Smooth muscle cell (in vitro differentiated cells): ENCODE results near the gene CACNA1H. TPM values are rescaled to one million over a fixed set of nuclear protein-coding genes. Genes with fewer than 3 reads are reported as not detected.

Experiments
- DNase-seq: peaks from one replicate; lab custom pipeline; 2025; ENCODE audit not compliant: unreplicated experiment; lab: John Stamatoyannopoulos, UW
- H2AFZ ChIP-seq: fragments of 200-600 bp; sonication (generic); 2 replicates; pipeline ENCODE4 v1.6.0; 2016; ENCODE audit warnings: antibody characterized with exemption, low read depth, mild to moderate bottlenecking
- H3F3A ChIP-seq: fragments of 200-600 bp; sonication (generic); 2 replicates; pipeline ENCODE4 v1.6.0; 2017; ENCODE audit warnings: antibody characterized with exemption, low read depth
- H3K27ac ChIP-seq: fragments of 200-600 bp; sonication (generic); 2 replicates; pipeline ENCODE4 v1.5.1; 2016; ENCODE audit warnings: low read depth, mild to moderate bottlenecking
- H3K27me3 ChIP-seq: fragments of 200-600 bp; sonication (generic); 2 replicates; pipeline ENCODE4 v1.6.1; 2016; ENCODE audit warnings: low read depth, mild to moderate bottlenecking
- H3K36me3 ChIP-seq: fragments of 200-600 bp; sonication (generic); 2 replicates; pipeline ENCODE4 v1.5.1; 2016; ENCODE audit warnings: low read depth
- H3K4me1 ChIP-seq: fragments of 200-600 bp; sonication (generic); 2 replicates; pipeline ENCODE4 v1.5.1; 2016; ENCODE audit warnings: low read depth
- H3K4me2 ChIP-seq: fragments of 200-600 bp; sonication (generic); 2 replicates; pipeline ENCODE4 v1.6.0; 2016; ENCODE audit warnings: mild to moderate bottlenecking
- H3K4me3 ChIP-seq: fragments of 200-600 bp; sonication (generic); 2 replicates; pipeline ENCODE4 v1.5.1; 2016; ENCODE audit warnings: mild to moderate bottlenecking
- H3K79me2 ChIP-seq: fragments of 200-600 bp; sonication (generic); 2 replicates; pipeline ENCODE4 v1.6.0; 2016; ENCODE audit warnings: low read depth, mild to moderate bottlenecking
- H3K9ac ChIP-seq: fragments of 200-600 bp; sonication (generic); 2 replicates; pipeline ENCODE4 v1.6.0; 2016; ENCODE audit warnings: low read depth
- H3K9me3 ChIP-seq: fragments of 200-600 bp; sonication (generic); replicated peaks from 2 replicates; pipeline ENCODE4 v1.5.1; 2016; ENCODE audit warnings: low read depth
- H4K20me1 ChIP-seq: fragments of 200-600 bp; sonication (generic); 2 replicates; pipeline ENCODE4 v1.6.0; 2016; ENCODE audit warnings: low read depth
- WGBS: methylation state at CpG from one replicate; pipeline ENCODE4 v1.1.7; 2016; ENCODE audit warnings: low lambda C conversion rate; 5-methylcytosine and 5-hydroxymethylcytosine counted together
- polyA plus RNA-seq: library from polyadenylated mRNA; unstranded; fragments of >200 nt; fragmentation: Nextera tagmentation; extraction: Ambion mirVana; gene quantifications from 2 replicates; pipeline ENCODE4 v1.2.1, GENCODE V29; 2016
- total RNA-seq: library from RNA; depleted of rRNA; stranded (reverse); fragments of >200 nt; gene quantifications from 2 replicates; pipeline ENCODE4 v1.2.3, GENCODE V29; 2014
- TF ChIP-seq, protein P1 (sequence below): fragments of 200-600 bp; sonication (generic); IDR thresholded peaks from 2 replicates; pipeline ENCODE4 v1.5.1; 2017; ENCODE audit warnings: borderline replicate concordance, mild to moderate bottlenecking, antibody characterized with exemption; ENCODE audit not compliant: insufficient read depth, poor library complexity, severe bottlenecking

Gene CACNA1H
- total and polyA plus RNA-seq, 2 experiments from 2014 or later = 1.7 to 2.6 TPM

- DNase-seq = no peak
- Histone ChIP-seq H3K4me2 (no peak overlapping the region), H3F3A (no peaks in the 10 kb centered on the region), H3K4me1 (no peaks in the 10 kb centered on the region), H4K20me1 (no peaks in the 10 kb centered on the region), H3K36me3 (no peaks in the 10 kb centered on the region), H3K4me3 (no peak overlapping the region), H3K27ac (no peak overlapping the region), H3K9ac (no peak overlapping the region), H3K9me3 (no peaks in the 10 kb centered on the region), H3K27me3 (no peaks in the 10 kb centered on the region), H3K79me2 (no peaks in the 10 kb centered on the region), H2AFZ (no peak overlapping the region)
- TF ChIP-seq, protein P1, sequence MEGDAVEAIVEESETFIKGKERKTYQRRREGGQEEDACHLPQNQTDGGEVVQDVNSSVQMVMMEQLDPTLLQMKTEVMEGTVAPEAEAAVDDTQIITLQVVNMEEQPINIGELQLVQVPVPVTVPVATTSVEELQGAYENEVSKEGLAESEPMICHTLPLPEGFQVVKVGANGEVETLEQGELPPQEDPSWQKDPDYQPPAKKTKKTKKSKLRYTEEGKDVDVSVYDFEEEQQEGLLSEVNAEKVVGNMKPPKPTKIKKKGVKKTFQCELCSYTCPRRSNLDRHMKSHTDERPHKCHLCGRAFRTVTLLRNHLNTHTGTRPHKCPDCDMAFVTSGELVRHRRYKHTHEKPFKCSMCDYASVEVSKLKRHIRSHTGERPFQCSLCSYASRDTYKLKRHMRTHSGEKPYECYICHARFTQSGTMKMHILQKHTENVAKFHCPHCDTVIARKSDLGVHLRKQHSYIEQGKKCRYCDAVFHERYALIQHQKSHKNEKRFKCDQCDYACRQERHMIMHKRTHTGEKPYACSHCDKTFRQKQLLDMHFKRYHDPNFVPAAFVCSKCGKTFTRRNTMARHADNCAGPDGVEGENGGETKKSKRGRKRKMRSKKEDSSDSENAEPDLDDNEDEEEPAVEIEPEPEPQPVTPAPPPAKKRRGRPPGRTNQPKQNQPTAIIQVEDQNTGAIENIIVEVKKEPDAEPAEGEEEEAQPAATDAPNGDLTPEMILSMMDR = no peak
- WGBS = 81% methylated on average over 5 of the region's 19 CpGs
Observed at GRCh38 chr16:1199347-1200013, 46.6 kb downstream of the CACNA1H start.

DNA sequence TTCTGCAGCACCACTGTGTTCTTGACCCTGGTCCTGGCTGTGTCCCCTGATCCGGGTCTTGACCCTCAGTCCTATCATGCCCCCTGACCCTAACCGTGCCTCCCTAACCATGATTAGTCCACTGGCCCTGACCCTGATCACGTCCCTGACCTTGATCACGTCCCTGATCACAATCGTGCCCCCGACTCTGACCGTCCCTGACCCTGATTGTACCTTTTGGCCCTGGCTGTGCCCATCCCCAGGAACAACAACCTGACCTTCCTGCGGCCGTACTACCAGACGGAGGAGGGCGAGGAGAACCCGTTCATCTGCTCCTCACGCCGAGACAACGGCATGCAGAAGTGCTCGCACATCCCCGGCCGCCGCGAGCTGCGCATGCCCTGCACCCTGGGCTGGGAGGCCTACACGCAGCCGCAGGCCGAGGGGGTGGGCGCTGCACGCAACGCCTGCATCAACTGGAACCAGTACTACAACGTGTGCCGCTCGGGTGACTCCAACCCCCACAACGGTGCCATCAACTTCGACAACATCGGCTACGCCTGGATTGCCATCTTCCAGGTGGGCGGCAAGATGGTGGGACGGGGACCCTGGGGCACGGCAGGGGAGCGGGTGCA lies 47.2 kb downstream of the CACNA1H start:
- no peaks in the 10 kb centered on the region for H3K9me3 ChIP-seq
- no peaks in the 10 kb centered on the region for H3K27me3 ChIP-seq
- H3F3A ChIP-seq = no peaks in the 10 kb centered on the region
- H4K20me1 ChIP-seq = no peaks in the 10 kb centered on the region
- TF ChIP-seq, protein P1 = no peak
- no peak overlapping the region for H3K27ac ChIP-seq
- 97% methylated on average over 38 of the region's 38 CpGs for WGBS
- no peak overlapping the region for H2AFZ ChIP-seq
- H3K9ac ChIP-seq = no peak overlapping the region
- no peak overlapping the region for H3K4me2 ChIP-seq
- no peaks in the 10 kb centered on the region for H3K79me2 ChIP-seq
- H3K36me3 ChIP-seq = no peaks in the 10 kb centered on the region
- H3K4me1 ChIP-seq = no peaks in the 10 kb centered on the region
- H3K4me3 ChIP-seq = no peak overlapping the region
- DNase-seq = no peak

DNA sequence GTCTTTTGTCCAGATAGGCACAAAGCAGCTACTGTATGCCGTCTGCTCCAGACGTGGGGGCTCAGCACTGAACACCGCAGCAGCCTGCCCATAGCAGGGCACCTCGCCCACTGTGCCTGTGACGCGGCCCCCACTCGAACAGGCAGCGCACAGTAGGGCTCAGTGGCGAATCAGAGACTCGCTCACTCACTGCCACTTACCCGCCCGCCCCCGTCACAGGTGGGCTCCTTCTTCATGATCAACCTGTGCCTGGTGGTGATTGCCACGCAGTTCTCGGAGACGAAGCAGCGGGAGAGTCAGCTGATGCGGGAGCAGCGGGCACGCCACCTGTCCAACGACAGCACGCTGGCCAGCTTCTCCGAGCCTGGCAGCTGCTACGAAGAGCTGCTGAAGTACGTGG lies 48.5 kb downstream of the CACNA1H start:
- WGBS = 97% methylated on average over 24 of the region's 25 CpGs
- DNase-seq = no peak
- H3K4me2 ChIP-seq = no peak overlapping the region
- no peaks in the 10 kb centered on the region for H4K20me1 ChIP-seq
- H3K27ac ChIP-seq = no peak overlapping the region
- H3K79me2 ChIP-seq = no peaks in the 10 kb centered on the region
- H3K9me3 ChIP-seq = no peaks in the 10 kb centered on the region
- H3F3A ChIP-seq = no peaks in the 10 kb centered on the region
- H3K9ac ChIP-seq = no peak overlapping the region
- H2AFZ ChIP-seq = no peak overlapping the region
- no peak overlapping the region for H3K4me3 ChIP-seq
- TF ChIP-seq, protein P1 = no peak
- no peaks in the 10 kb centered on the region for H3K27me3 ChIP-seq
- no peaks in the 10 kb centered on the region for H3K4me1 ChIP-seq
- H3K36me3 ChIP-seq = no peaks in the 10 kb centered on the region

DNA sequence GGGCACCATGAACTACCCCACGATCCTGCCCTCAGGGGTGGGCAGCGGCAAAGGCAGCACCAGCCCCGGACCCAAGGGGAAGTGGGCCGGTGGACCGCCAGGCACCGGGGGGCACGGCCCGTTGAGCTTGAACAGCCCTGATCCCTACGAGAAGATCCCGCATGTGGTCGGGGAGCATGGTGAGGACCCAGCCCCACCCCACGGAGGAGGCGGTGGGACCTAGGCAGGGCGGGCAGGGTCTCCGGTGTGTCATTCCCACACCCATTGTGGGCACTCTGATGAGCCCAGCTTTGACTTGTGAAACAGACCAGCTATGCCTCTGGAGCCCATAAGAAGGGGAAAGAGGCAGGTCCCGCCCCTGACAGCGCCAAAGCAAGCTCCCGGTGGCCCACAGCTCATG lies 49.4 kb downstream of the CACNA1H start:
- Histone ChIP-seq H3K9ac (no peak overlapping the region), H3K4me3 (no peak overlapping the region), H3F3A (no peaks in the 10 kb centered on the region), H3K27me3 (no peaks in the 10 kb centered on the region), H3K4me2 (no peak overlapping the region), H3K79me2 (no peaks in the 10 kb centered on the region), H3K36me3 (no peaks in the 10 kb centered on the region), H3K4me1 (no peaks in the 10 kb centered on the region), H4K20me1 (no peaks in the 10 kb centered on the region), H2AFZ (no peak overlapping the region), H3K27ac (no peak overlapping the region), H3K9me3 (no peaks in the 10 kb centered on the region)
- TF ChIP-seq, protein P1 = no peak
- no peak for DNase-seq
- 94% methylated on average over 18 of the region's 18 CpGs for WGBS
